Left cardiac atrium (tissue), 4 donors: ENCODE data around the gene CTBP2. TPM values are rescaled to one million over a fixed set of nuclear protein-coding genes. Genes with fewer than 3 reads are reported as not detected.

Experiments used
- ATAC-seq, 2 donors: fragments of 200-7000 bp; cut with Tn5 transposase; one replicate each; pipeline ENCODE4 v1.9.1; 2020; ENCODE audit warnings: mild to moderate bottlenecking in 2 of 2, moderate library complexity in 2 of 2
- DNase-seq: peaks from one replicate; pipeline ENCODE4 v3.0.0-alpha.2; 2020
- intact Hi-C, 2 donors: fragments of 100-400 bp; cut with DNase I; formaldehyde crosslinking; loops; one replicate each; pipeline versions ENCODE4 v1.14.1 to v1.15.1; 2022 to 2023
- total RNA-seq, 2 donors: library from RNA; stranded (reverse); fragmentation: NEBNext Ultra II Directional; extraction: Animal tissue kit (Norgen Biotek cat#: 25700); gene quantifications; one replicate each; pipeline ENCODE4 v1.2.1, GENCODE V29; 2021
- donor health status: DM: no; HTN: yes; CAD: no.
- donor health status: DM: no; HTN: yes; CAD: no; lungs with severe emphysema.
- donor health status: DM: yes; HTN: yes; CAD: no.
- donor health status: Dilated cardiomyopathy.

The CTBP2 gene
- total RNA-seq, 2 donors from 2014 or later, result 30.8 to 36.8 TPM

- ATAC-seq (no peak), DNase-seq (no peak)
- intact Hi-C loops, result no loop called here
Measured at GRCh38 chr10:125102246-125102645, 58.1 kb downstream of the CTBP2 start.

DNA sequence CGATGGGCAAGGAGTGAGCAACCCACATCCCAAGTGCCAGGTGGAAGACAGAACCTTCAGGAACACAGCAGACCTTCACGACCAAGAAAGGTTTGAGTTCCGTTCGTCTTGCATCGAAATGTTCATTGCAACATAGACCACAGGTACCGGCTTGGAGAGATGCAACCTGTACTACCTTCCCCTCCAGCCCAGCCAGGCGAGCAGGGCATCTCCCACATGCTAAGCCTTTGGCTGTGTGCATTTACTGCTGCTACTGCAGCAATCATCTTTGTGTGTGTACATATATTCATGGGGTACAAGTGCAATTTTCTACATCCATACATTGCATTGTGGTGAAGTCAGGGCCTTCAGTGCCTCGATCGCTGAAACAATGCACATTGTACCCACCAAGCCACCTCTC, 58.8 kb downstream of the CTBP2 start:
- DNase-seq, result no peak
- intact Hi-C loops, result no loop called here
- no peak for ATAC-seq

DNA sequence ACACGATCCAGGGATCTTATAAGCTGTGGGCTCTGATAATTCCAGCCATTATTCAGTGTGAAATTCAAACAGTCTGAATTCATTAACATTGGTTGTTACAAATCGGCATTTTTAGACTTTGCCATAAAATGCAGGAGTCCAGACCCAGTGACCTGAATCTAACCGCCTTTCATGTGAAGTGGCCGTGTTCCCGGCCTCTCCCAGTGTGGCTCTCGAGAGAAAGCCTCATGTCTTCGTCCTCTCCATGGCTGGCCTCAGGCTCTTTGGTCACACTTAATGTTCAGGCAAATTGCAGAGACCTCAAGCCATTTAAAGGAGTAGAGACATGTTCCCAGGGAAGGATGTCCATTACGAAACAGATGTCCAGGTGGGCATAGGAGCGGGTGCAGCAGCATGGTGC, 59.3 kb downstream of the CTBP2 start:
- intact Hi-C loops, result no loop called here
- ATAC-seq (no peak), DNase-seq (no peak)

DNA sequence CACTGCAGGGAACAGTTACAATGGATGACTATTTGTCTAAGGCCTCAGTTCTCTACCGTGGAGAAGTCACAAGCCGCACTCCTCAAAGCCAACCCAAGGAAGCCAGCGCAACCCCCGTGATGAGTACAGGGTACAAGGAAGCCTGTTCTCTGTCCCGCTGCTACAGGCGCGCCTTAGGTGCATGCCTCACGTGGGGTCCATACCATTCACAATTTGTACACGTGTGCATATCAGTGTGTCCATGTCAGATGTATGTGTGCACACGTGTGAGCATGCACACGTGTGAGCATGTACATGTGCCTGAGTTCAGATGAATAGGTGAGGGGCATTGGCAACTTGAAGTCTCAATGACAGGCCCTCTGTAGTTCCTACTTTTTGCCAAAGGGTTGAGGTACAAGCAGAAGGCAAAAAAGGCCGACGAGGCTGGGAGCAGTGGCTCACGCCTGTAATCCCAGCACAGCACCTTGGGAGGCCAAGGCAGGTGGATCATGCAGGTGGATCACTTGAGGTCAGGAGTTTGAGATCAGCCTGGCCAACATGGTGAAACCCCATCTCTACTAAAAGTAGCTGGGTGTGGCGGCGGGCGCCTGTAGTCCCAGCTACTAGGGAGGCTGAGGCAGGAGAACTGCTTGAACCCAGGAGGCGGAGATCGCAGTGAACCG, 62.8 kb downstream of the CTBP2 start:
- no peak for ATAC-seq
- no peak for DNase-seq
- intact Hi-C loops, result no loop called here

DNA sequence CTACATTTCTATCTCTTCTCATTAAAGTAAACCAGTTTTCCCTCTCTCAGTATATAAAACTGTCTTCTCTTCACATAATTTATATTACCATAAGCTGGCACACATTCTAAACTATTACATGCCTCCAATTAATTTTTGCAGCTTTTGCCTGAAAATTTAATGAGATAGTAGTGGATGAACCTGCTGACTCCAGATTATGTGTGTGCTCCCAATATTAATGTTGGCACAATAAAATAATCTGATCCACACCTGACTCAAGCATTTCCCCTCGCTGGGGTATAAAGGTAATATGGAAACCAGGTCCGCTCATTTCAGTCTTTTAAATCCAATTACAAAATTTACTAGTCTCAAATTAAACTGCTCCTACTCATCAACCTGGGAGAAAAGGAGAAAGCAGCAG, 63.4 kb downstream of the CTBP2 start:
- DNase-seq (no peak), ATAC-seq (no peak)
- intact Hi-C loops, result no loop called here

DNA sequence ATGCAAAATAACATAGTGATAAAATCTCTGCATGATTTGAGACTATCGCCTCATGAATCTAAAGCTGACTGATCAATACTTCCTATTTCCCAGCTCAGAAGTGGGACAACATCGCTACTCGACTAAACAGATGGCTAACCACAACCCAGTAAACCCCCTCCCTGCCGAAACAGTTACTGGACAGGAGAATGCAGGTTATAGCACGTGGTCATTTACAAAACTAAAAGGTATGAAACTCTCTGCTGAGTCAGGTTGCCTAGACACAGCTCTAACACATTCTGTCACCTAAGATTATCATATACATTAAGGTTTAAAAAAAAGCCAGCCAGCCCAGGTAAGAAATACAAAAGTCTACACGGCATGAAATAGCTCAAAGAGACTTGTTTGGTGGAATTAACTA, 64.0 kb downstream of the CTBP2 start:
- ATAC-seq, result no peak
- intact Hi-C loops, result no loop called here
- no peak for DNase-seq

GRCh38 chr10:125095776-125096175, 64.6 kb downstream of the CTBP2 start:
- intact Hi-C loops, result no loop called here
- ATAC-seq, result no peak
- no peak for DNase-seq

DNA sequence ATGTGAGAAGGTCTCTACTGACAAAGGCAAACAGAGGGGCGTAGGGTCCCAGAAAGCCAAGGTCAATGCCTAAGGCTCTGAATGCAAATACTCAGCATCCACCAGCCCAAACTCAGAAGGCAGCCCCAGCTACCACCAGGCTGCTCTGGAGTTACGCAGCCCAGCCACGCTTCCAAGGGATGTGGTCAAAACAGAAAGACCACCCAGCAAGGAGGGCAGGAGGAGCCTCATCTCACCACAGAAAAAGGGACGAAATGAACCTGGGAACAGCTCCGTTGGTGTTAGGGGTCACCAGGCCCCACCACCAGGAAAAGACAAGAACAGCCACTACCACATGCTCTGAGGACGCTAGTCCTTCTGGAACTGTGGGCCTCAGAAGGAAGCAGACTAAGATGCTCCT, 65.1 kb downstream of the CTBP2 start:
- DNase-seq, result no peak
- ATAC-seq, result no peak
- intact Hi-C loops, result no loop called here

- DNase-seq, result peak; percentile 49
- intact Hi-C loops, result loop anchor here in 1 of 2 donors (5.0 kb wide), 1 partner anchor 52 kb away; no protein-coding TSS in a partner anchor
- peak in 1 of 2 donors; percentile 35 for ATAC-seq
Measured at GRCh38 chr10:125094806-125095205, 65.6 kb downstream of the CTBP2 start.

GRCh38 chr10:125093974-125094705, 66.2 kb downstream of the CTBP2 start:
- DNase-seq (no peak), ATAC-seq (peak; percentile 24 to 54)
- intact Hi-C loops, result loop anchor here in 1 of 2 donors (5.0 kb wide), 1 partner anchor 53 kb away; no protein-coding TSS in a partner anchor

DNA sequence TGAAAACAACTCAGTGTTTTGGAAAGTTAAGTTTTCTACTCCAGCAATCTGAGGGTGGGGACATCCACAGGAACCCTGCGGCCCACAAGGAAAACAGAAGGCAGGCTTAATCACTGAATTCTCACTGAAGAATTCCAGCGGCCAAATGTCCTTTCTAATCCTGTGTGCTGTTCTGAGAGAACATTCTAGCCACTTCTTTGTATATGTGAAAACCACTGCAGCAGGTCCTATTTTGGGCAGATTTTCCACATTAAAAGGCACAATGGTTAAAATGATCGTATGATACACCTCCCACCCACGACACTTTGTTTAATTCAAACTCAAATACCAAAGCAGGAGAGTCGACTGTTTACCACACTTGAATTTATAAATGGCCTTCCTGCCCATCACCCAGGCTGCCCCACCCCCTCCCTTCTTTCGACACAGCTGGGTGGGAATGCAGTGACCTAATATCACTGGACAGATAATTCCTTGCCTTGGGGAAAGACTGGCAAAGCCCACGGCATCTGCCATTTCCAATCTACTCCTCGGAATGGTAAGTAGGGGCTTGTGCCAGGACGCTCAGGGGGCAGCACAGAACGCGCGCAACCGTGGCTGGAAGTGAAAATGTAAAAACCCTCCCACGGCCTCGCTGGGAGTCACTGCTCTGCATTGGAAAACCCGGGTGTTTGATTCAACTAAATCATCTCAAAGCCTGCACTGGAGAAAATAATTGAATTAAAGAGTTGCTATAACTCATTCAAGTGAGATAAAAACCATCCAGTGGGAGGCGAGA, 67.0 kb downstream of the CTBP2 start:
- intact Hi-C loops, result loop anchor here in 1 of 2 donors (5.0 kb wide), 1 partner anchor 54 kb away; no protein-coding TSS in a partner anchor
- DNase-seq (peak; percentile 76), ATAC-seq (peak; percentile 73 to 80)

GRCh38 chr10:125092564-125093031, 67.8 kb downstream of the CTBP2 start:
- no peak for ATAC-seq
- intact Hi-C loops, result loop anchor here in 1 of 2 donors (5.0 kb wide), 1 partner anchor 55 kb away; no protein-coding TSS in a partner anchor
- DNase-seq, result no peak

GRCh38 chr10:125091891-125092290, 68.5 kb downstream of the CTBP2 start:
- DNase-seq, result no peak
- intact Hi-C loops, result loop anchor here in 1 of 2 donors (5.0 kb wide), 1 partner anchor 55 kb away; no protein-coding TSS in a partner anchor
- ATAC-seq, result no peak

DNA sequence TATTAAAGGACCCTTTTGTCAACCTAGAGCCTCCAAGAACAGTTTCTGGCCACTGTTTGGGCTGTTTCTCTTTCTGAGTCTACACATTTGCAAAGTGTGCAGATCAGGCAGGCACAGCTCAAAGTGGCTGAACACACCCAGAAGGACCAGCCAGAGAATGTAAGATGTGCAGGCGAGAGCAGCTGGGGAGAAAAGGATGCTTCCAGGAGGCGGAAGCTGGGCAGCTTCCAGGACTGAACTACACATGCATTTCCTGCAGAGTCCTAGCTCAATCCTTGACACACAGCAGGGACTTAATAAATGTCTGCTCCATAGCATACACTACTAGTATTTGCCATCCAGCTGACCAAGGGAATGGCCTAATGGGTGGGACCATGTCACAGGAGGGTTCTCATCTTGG, 70.9 kb downstream of the CTBP2 start:
- intact Hi-C loops, result loop anchor here in 1 of 2 donors (10.0 kb wide), 1 partner anchor 65 kb away; no protein-coding TSS in a partner anchor
- ATAC-seq, result no peak
- DNase-seq, result no peak

DNA sequence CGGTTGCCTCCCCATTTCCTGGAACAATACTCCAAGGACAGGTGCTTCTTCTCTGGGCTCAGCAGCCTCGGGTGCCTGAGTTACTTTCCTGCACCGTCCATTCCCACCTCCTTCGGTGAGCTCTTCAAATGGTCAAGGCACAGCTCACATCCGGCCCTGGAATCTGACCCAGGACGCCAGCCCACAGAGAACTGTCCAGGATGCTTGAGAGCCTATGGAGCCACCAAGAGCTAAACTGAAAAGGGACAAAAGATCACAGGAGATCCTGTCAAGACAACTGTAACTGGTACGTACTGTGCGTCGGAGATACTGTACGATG, 72.5 kb downstream of the CTBP2 start:
- ATAC-seq (no peak), DNase-seq (no peak)
- intact Hi-C loops, result loop anchor here in 1 of 2 donors (10.0 kb wide), 1 partner anchor 67 kb away; no protein-coding TSS in a partner anchor

DNA sequence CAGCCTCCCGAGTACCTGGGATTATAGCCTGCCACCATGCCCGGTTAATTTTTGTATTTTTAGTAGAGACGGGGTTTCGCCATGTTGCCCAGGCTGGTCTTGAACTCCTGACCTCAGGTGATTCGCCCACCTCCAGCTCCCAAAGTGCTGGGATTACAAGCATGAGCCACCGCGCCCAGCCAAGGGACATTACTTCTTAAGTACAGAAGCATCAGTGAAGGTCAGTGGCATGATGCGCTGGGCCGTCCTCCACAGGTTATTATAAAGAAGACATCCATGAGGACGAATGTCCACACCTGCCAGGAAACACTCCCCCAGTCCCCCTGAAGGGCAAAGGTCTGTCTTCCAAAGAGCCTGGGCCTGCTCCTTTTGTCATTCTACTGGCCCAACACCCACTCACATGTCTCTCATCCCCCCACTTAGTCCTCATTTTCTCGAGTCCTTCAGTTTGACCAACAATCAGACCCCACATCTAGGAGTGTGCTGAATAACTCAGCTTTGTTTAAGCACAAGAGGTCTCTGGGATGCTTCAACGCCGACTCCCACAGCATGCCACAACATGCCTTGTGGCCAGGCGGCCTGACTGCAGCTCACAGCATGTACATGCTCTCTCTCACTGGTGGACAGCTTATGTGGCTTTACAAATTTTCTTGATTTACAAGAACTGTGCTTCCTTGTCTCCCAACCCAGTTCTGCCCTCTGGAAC, 73.0 kb downstream of the CTBP2 start:
- ATAC-seq (no peak), DNase-seq (no peak)
- intact Hi-C loops, result loop anchor here in 1 of 2 donors (10.0 kb wide), 1 partner anchor 67 kb away; no protein-coding TSS in a partner anchor

DNA sequence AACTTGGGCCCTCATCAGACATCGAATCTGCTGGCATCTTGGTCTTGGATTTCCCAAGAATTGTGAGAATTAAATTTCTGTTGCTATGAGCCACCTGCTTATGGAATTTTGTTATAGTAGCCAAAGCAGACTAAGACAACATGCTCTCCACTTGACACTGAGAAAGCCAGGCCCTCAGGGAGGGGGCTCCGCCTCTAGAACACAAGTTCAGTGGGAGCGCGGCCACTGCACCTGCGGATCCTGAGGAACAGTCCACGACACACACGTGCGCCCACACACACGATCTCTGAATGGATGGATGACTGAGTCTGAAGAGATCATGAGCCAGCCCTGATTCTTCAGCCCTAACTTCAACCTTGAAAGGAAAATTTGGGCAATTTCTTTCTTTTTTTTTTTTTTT, 73.7 kb downstream of the CTBP2 start:
- intact Hi-C loops, result loop anchor here in 1 of 2 donors (10.0 kb wide), 1 partner anchor 68 kb away; no protein-coding TSS in a partner anchor
- no peak for ATAC-seq

GRCh38 chr10:125085258-125086054, 74.9 kb downstream of the CTBP2 start:
- DNase-seq (peak; percentile 48), ATAC-seq (peak; percentile 1 to 19)
- intact Hi-C loops, result loop anchor here in 1 of 2 donors (10.0 kb wide), 1 partner anchor 69 kb away; no protein-coding TSS in a partner anchor

More for the DNA sequence above, 73.7 kb downstream of the CTBP2 start:
- DNase-seq, result no peak
